A549 (cell line): ENCODE data around the gene PARD3B. TPM values are rescaled to one million over a fixed set of nuclear protein-coding genes. Genes with fewer than 3 reads are reported as not detected.

Experiments used
- ATAC-seq, 2 experiments: fragments of 200-7000 bp in 1 of 2; fragments of >200 bp in 1 of 2; cut with Nextera tagmentation in 1 of 2; cut with Tn5 transposase in 1 of 2; 3 replicates each; pipeline versions ENCODE4 v1.8.0 to v1.9.1; 2018 to 2020; ENCODE audit warnings: mild to moderate bottlenecking in 1 of 2, moderate library complexity in 1 of 2
- CTCF ChIA-PET: fragments of 300-600 bp; sonication (Branson Sonifier 250); formaldehyde crosslinking; extraction: SDS; loops from one replicate; lab custom pipeline; 2021; ENCODE audit warnings: antibody characterized with exemption, inconsistent platforms; lab: Yijun Ruan, JAX
- POLR2A ChIA-PET: fragments of 350-600 bp; formaldehyde crosslinking; extraction: SDS; loops from one replicate; lab custom pipeline; 2021; ENCODE audit warnings: antibody characterized with exemption, inconsistent platforms; lab: Yijun Ruan, JAX
- DNase-seq, 2 experiments: peaks; one replicate each; pipeline versions ENCODE4 v3.0.0 to v3.0.0-alpha.2; 2011 to 2016; ENCODE audit warnings: low read depth in 1 of 2, low spot score in 1 of 2
- FAIRE-seq: peaks from 2 replicates; lab custom pipeline; 2011; peaks lifted over from hg19 to GRCh38; lab: Jason Lieb, UNC
- H3K27ac ChIP-seq, 2 experiments: fragments of >200 bp; sonication (Bioruptor Twin); formaldehyde crosslinking; 3 replicates each; pipeline ENCODE4 v1.5.1; 2016 to 2017
- H3K4me1 ChIP-seq: fragments of >200 bp; sonication (Bioruptor Twin); formaldehyde crosslinking; 3 replicates; pipeline ENCODE4 v1.6.1; 2016
- H3K4me2 ChIP-seq: fragments of >200 bp; sonication (Bioruptor Twin); formaldehyde crosslinking; 3 replicates; pipeline ENCODE4 v1.6.1; 2016
- H3K4me3 ChIP-seq: fragments of >200 bp; sonication (Bioruptor Twin); formaldehyde crosslinking; 3 replicates; pipeline ENCODE4 v1.5.1; 2016
- H3K9me3 ChIP-seq: fragments of >200 bp; sonication (Bioruptor Twin); formaldehyde crosslinking; 3 replicates; pipeline ENCODE4 v1.6.1; 2016
- CEBPB ChIP-seq, 2 experiments: fragments of >200 bp in 1 of 2; sonication (Bioruptor Twin) in 1 of 2; formaldehyde crosslinking in 1 of 2; IDR thresholded peaks; 2 replicates each; pipeline ENCODE4 v1.6.1; 2012 to 2016
- EHF ChIP-seq: fragments of 250-450 bp; sonication (Bioruptor Pico); IDR thresholded peaks from 2 replicates; pipeline ENCODE4 v1.5.0; 2020; ENCODE audit warnings: mild to moderate bottlenecking
- FOSL2 ChIP-seq, 2 experiments: fragments of 450-650 bp in 1 of 2; fragments of >200 bp in 1 of 2; sonication (Bioruptor Twin) in 1 of 2; formaldehyde crosslinking; IDR thresholded peaks; 2 replicates each; pipeline versions ENCODE4 v1.5.0 to v1.6.1; 2016 to 2020; ENCODE audit warnings: mild to moderate bottlenecking in 1 of 2, moderate library complexity in 1 of 2
- MAFK ChIP-seq: fragments of 450-650 bp; IDR thresholded peaks from 2 replicates; pipeline ENCODE4 v1.6.1; 2014; ENCODE audit not compliant: partially characterized antibody
- MAZ ChIP-seq: fragments of 150-350 bp; IDR thresholded peaks from 2 replicates; pipeline ENCODE4 v1.6.1; 2014; ENCODE audit warnings: antibody characterized with exemption, low read depth, low read length, borderline replicate concordance
- RAD21 ChIP-seq, 2 experiments: fragments of >200 bp in 1 of 2; sonication (Bioruptor Twin) in 1 of 2; formaldehyde crosslinking in 1 of 2; IDR thresholded peaks in 1 of 2; conservative IDR thresholded peaks in 1 of 2; 2 replicates in 1 of 2; 3 replicates in 1 of 2; pipeline ENCODE4 v1.6.1; 2012 to 2018; ENCODE audit warnings: inconsistent platforms in 1 of 2
- RNF2 ChIP-seq: fragments of 200-600 bp; sonication (generic); IDR thresholded peaks from 2 replicates; pipeline ENCODE4 v1.6.1; 2016; ENCODE audit warnings: low read depth, mild to moderate bottlenecking, antibody characterized with exemption, moderate library complexity, borderline replicate concordance
- ZC3H11A ChIP-seq: fragments of 450-650 bp; IDR thresholded peaks from 2 replicates; pipeline ENCODE4 v1.6.1; 2014; ENCODE audit warnings: antibody characterized with exemption, mild to moderate bottlenecking
- WGBS: methylation state at CpG from one replicate; pipeline ENCODE4 v1.1.6; 2017; ENCODE audit errors: missing lambda C conversion rate; 5-methylcytosine and 5-hydroxymethylcytosine counted together
- polyA plus RNA-seq, 4 experiments: library from polyadenylated mRNA; depleted of rRNA in 3 of 4; stranded (reverse); fragments of >200 nt; fragmentation: RNase III in 1 of 4; extraction: RNeasy Plus Mini Kit Qiagen cat#74134 plus additional on column Dnase treatment in 1 of 4; gene quantifications; 2 replicates in 3 of 4; 3 replicates in 1 of 4; pipeline ENCODE4 v1.2.3, GENCODE V29; 2011 to 2017
- TF ChIP-seq, protein P1 (sequence below): fragments of 200-600 bp; sonication (generic); IDR thresholded peaks from 2 replicates; pipeline ENCODE4 v1.6.1; 2016; ENCODE audit warnings: antibody characterized with exemption, mild to moderate bottlenecking, moderate library complexity
- TF ChIP-seq, protein P2 (sequence below): fragments of >200 bp; sonication (Bioruptor Twin); formaldehyde crosslinking; IDR thresholded peaks from 3 replicates; pipeline ENCODE4 v1.5.1; 2016
- TF ChIP-seq, protein P3 (sequence below): IDR thresholded peaks from 2 replicates; pipeline ENCODE4 v1.6.1; 2012

Gene PARD3B
- polyA plus RNA-seq, 2 of the 4 experiments (the other 2 are of a cell fraction): 1.2 to 2.4 TPM

DNA sequence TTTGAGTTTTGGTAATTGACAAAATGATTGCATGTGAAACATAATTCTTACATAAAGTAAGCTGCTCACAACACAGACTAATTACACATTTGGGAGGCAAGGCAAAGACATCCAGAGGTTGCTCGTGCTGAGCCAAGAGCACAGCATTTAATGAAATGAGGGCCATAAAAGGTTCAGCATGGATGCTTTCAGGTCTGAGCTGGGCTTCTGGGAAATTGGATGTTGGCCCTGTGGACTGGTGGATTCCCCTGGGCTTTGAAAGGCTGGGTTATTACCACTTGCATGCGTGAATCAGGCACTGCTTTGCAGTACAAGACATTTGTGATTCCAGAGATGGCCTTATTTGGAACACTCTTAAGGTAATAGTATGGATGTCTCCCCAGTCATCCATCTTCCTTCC is 603.5 kb downstream of the PARD3B start:
- WGBS: 47% methylated on average over 2 of the region's 2 CpGs
- ATAC-seq (no peak), FAIRE-seq (no peak), DNase-seq (no peak)
- Histone ChIP-seq H3K27ac (no peak overlapping the region), H3K9me3 (no peaks in the 10 kb centered on the region), H3K4me3 (no peak overlapping the region), H3K4me2 (no peak overlapping the region), H3K4me1 (no peaks in the 10 kb centered on the region)
- TF ChIP-seq RNF2: no peak
- POLR2A ChIA-PET: no interaction called here
- CTCF ChIA-PET: no interaction called here

DNA sequence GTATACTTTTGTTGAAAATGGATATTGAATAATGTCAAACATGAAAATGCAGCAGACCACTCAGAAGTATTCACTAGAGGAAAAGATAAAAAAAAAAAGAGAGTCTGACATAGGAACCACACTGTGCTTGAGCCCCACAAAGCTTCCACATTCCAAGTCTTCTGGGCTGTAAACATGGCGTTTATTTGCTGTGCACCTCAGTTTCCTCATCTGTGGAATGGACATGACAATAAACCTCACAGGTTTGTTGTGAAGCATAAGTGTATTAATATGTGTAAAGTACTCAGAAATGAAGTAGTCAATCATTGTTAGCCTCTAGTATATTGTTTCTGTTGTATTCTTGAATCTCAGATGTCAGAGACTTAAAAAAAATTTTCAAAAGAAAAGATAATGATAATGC is 611.2 kb downstream of the PARD3B start:
- DNase-seq (no peak), FAIRE-seq (no peak), ATAC-seq (no peak)
- no peak for TF ChIP-seq FOSL2 (IDR thresholded peaks at IDR 0.05)
- TF ChIP-seq FOSL2 (CRISPR knock-in tag; IDR thresholded peaks at IDR 0.05): no peak
- no peak for TF ChIP-seq MAFK
- TF ChIP-seq, protein P1, sequence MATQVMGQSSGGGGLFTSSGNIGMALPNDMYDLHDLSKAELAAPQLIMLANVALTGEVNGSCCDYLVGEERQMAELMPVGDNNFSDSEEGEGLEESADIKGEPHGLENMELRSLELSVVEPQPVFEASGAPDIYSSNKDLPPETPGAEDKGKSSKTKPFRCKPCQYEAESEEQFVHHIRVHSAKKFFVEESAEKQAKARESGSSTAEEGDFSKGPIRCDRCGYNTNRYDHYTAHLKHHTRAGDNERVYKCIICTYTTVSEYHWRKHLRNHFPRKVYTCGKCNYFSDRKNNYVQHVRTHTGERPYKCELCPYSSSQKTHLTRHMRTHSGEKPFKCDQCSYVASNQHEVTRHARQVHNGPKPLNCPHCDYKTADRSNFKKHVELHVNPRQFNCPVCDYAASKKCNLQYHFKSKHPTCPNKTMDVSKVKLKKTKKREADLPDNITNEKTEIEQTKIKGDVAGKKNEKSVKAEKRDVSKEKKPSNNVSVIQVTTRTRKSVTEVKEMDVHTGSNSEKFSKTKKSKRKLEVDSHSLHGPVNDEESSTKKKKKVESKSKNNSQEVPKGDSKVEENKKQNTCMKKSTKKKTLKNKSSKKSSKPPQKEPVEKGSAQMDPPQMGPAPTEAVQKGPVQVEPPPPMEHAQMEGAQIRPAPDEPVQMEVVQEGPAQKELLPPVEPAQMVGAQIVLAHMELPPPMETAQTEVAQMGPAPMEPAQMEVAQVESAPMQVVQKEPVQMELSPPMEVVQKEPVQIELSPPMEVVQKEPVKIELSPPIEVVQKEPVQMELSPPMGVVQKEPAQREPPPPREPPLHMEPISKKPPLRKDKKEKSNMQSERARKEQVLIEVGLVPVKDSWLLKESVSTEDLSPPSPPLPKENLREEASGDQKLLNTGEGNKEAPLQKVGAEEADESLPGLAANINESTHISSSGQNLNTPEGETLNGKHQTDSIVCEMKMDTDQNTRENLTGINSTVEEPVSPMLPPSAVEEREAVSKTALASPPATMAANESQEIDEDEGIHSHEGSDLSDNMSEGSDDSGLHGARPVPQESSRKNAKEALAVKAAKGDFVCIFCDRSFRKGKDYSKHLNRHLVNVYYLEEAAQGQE: no peak
- TF ChIP-seq MAZ: no peak
- no peak for TF ChIP-seq ZC3H11A
- no peak for TF ChIP-seq RNF2
- no peak for TF ChIP-seq RAD21 (conservative IDR thresholded peaks at IDR 0.05 in 1 of 2, IDR thresholded peaks at IDR 0.05 in 1 of 2)
- no peak for TF ChIP-seq CEBPB (IDR thresholded peaks at IDR 0.05)
- TF ChIP-seq, protein P2, sequence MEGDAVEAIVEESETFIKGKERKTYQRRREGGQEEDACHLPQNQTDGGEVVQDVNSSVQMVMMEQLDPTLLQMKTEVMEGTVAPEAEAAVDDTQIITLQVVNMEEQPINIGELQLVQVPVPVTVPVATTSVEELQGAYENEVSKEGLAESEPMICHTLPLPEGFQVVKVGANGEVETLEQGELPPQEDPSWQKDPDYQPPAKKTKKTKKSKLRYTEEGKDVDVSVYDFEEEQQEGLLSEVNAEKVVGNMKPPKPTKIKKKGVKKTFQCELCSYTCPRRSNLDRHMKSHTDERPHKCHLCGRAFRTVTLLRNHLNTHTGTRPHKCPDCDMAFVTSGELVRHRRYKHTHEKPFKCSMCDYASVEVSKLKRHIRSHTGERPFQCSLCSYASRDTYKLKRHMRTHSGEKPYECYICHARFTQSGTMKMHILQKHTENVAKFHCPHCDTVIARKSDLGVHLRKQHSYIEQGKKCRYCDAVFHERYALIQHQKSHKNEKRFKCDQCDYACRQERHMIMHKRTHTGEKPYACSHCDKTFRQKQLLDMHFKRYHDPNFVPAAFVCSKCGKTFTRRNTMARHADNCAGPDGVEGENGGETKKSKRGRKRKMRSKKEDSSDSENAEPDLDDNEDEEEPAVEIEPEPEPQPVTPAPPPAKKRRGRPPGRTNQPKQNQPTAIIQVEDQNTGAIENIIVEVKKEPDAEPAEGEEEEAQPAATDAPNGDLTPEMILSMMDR: no peak
- TF ChIP-seq, protein P3, sequence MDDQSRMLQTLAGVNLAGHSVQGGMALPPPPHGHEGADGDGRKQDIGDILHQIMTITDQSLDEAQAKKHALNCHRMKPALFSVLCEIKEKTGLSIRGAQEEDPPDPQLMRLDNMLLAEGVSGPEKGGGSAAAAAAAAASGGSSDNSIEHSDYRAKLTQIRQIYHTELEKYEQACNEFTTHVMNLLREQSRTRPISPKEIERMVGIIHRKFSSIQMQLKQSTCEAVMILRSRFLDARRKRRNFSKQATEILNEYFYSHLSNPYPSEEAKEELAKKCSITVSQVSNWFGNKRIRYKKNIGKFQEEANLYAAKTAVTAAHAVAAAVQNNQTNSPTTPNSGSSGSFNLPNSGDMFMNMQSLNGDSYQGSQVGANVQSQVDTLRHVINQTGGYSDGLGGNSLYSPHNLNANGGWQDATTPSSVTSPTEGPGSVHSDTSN: no peak
- Histone ChIP-seq H3K27ac (no peak overlapping the region), H3K9me3 (no peaks in the 10 kb centered on the region), H3K4me1 (no peaks in the 10 kb centered on the region), H3K4me3 (no peak overlapping the region), H3K4me2 (no peak overlapping the region)
- ChIA-PET POLR2A (no interaction called here), CTCF (no interaction called here)
- 24% methylated on average over 1 of the region's 1 CpG for WGBS

DNA sequence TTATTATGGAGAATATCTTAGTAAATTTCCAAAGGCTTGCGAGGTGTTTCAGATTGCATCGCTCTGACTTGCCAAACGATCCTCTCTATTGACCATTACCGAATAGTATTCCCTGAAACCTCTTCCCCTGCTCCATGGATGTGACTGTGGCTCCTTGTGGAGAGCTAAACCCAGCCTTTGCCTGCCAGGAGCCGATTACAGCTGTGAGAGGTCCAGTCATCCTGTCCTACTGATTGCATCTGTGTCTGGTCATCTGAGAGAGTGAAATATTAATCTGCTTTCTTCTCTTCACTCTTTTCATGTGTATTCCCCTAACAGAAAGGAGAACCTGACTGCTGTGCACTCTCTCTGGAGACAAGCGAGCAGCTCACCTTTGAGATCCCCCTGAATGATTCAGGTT is 613.1 kb downstream of the PARD3B start:
- FAIRE-seq (no peak), DNase-seq (no peak), ATAC-seq (no peak)
- TF ChIP-seq, protein P1: no peak
- TF ChIP-seq EHF (CRISPR knock-in tag): no peak
- no peaks in the 10 kb centered on the region for H3K4me1 ChIP-seq
- no peak overlapping the region for H3K4me2 ChIP-seq
- no peak overlapping the region for H3K27ac ChIP-seq
- no peak overlapping the region for H3K4me3 ChIP-seq
- 57% methylated on average over 6 of the region's 6 CpGs for WGBS
- H3K9me3 ChIP-seq: no peaks in the 10 kb centered on the region
- ChIA-PET POLR2A (no interaction called here), CTCF (no interaction called here)
